ENCODE data around the gene TUBGCP6.
"Not testable (repeated sequence)": the region's sequence is repeated elsewhere in the genome, so short reads cannot be mapped to it uniquely, and the experiment has no call there.

Gene TUBGCP6

DNA sequence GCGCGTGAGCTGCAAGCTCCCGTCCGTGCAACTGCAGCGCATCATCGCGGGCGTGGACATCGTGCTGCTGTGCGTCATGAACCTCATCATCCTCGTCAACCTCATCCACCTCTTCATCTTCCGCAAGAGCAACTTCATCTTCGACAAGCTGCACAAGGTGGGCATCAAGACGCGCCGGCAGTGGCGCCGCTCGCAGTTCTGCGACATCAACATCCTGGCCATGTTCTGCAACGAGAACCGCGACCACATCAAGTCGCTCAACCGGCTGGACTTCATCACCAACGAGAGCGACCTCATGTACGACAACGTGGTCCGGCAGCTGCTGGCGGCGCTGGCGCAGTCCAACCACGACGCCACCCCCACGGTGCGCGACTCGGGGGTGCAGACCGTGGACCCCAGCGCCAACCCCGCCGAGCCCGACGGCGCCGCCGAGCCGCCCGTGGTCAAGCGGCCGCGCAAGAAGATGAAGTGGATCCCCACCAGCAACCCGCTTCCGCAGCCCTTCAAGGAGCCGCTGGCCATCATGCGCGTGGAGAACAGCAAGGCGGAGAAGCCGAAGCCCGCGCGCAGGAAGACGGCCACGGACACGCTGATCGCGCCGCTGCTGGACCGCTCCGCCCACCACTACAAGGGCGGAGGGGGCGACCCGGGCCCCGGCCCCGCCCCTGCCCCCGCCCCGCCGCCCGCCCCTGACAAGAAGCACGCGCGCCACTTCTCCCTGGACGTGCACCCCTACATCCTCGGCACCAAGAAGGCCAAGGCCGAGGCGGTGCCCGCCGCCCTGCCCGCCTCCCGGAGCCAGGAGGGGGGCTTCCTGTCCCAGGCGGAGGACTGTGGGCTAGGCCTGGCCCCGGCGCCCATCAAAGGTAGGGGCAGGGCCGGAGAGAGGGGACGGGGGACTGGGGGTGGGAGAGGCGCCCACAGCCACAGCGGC lies 67.0 kb downstream of the TUBGCP6 start:
- DNase-seq, result no peak

DNA sequence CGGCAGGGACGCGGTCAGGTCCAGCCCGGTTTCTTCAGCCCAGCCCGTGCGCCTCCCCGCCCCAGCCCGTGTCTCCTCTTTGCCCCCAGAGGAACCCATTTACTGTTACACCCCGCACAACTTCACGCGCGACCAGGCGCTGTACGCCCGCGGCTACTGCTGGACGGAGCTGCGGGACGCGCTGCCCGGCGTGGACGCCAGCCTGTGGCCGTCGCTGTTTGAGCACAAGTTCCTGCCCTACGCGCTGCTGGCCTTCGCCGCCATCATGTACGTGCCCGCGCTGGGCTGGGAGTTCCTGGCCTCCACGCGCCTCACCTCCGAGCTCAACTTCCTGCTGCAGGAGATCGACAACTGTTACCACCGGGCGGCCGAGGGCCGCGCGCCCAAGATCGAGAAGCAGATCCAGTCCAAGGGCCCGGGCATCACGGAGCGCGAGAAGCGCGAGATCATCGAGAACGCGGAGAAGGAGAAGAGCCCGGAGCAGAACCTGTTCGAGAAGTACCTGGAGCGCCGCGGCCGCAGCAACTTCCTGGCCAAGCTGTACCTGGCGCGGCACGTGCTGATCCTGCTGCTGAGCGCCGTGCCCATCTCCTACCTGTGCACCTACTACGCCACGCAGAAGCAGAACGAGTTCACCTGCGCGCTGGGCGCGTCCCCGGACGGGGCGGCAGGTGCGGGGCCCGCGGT lies 67.8 kb downstream of the TUBGCP6 start:
- DNase-seq, result no peak

DNA sequence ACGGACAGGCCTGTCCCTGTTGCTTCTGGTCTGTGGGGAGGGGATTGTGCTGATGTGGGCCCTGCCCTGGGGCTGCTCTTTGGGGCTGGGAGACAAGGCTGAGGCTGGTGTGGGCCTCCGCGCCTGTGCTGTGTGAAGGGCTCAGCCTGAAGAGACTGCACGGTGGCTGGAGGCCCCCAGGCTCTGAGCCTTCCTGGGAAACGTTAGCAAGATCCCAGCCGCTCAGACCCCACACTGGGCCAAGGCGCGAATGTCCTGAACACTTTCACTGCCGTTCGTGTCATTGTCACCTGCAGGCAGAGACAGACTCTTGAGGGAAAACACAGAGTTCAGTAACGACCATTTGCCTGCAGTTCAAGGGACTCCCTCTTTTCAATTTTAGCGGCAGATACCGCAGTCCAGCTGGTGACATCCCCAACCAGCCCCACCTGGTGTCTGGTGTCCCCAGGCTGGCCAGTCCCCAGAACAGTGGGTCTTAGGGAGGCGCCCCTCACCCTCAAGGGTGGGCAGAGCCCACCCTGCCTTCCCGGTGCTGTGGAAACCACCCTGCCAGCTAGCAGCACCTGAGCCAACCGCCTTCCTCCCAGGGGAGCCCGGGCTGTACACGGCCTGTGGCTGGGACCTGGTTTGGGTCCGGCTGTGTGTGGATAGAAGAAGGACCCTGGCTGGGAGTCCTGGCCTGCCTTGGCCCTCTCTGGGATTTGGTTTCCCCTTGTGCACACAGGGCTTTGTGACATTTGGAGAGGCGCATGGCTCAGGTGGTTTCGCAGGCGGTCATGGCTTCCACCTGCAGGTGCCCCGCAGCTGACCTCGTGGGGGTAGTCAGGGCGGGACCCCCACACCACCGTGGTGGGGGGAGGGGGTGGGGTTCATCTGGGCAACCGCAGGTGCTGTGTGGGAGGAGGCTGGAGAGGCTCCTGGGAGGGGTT lies 68.6 kb downstream of the TUBGCP6 start:
- DNase-seq, result no peak

DNA sequence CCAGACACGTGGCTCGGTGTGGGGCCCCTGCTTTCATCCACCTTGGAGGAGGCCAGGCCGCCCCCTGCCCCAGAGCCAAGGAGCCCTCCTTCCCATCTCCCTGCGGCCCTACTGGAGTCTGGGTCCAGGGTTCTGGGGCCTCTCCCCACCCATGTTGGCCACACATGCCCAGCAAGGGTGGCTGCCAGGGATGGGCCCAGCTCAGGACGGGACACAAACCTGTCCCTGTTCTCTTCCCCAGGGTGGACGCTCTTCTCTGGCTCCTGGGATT lies 69.7 kb downstream of the TUBGCP6 start:
- DNase-seq, result no peak

DNA sequence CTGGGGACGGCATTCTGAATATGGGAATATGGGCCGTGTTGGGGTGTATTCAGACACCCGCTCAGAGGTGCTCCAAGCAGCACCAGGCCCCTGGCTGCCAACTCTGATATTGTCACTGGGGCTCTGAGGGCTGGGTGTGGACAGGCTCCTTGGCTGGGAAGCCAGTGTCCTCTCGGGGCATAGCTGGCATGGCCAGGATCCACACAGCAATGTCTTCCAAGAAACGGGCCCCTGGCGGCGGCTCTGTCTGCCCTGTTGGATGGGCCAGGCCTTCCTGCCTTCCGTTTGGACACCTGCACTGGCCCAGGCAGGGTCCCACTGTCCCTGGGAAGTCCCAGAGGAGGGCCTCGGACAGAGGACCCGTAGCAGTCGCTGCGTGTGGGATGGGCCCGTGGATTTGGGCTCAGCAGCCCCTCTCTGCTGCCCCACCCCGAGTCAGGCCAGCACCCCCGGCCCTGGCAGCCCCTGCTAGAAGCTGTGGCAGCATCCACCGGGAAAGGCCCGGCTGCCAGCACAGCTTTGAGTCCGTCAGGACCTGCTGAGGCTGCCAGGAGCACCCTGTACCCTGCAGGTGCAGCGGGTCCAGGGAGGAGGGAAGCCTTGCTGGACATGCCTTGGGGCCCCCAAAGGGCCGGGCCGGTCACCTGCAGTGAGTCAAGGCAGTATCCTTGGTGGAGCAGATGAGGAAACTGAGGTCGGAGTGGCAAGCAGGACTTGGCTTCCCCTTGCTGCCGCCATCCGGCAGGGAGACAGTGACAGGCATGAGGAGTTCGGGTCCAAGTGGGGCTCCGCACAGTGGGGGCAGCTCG lies 70.2 kb downstream of the TUBGCP6 start:
- DNase-seq, result no peak

DNA sequence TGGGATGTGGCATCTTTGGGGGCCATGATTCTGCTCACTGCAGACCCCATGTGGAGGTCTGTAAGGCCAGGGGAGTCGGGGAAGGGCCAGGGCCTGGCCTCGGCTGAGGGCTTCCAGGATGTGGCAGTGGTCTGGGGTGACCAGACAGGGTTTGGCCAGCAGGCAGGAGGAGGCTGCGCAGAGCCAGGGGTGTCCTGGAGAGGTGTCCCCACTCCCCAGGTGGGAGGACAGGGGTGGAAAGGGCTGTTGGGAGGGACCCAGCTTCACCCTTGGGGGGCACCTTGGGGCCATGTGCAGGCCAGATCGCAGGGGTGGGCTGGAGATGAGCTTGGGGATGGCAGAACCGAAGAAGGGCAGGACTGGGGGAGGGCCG lies 70.9 kb downstream of the TUBGCP6 start:
- no peak for DNase-seq

DNA sequence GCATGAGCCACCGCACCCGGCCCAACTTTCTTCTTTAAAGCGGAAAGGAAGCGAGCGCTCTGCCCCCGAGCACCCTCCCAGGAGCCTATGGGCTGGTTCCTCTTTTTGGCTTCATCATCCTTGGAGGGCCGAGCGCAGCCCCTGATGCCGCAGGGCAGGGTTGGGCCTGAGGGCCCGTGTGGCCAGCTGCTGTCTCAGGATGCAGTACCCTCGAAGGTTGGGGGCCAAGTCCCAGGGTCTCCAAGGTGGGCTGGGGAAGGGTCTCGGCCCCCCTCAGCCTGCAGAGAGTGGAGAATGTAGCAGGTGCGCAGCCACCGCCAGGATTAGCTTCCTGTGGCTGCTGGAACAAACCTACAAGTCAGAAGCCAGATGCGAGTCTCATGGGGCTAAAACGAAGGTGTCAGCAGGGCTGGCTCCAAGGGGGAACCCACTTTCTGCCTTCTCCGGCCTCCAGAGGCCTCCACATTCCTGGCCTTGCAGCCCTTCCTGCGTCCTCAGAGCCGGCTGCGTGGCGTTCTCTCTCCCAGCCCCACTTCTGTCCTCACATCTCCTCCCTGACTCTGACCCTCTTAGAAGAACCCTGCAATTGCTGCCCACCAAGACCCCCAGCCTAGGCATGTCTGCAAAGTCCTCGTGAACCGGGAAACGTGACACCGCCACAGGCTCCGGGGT lies 71.4 kb downstream of the TUBGCP6 start:
- DNase-seq, result no peak

DNA sequence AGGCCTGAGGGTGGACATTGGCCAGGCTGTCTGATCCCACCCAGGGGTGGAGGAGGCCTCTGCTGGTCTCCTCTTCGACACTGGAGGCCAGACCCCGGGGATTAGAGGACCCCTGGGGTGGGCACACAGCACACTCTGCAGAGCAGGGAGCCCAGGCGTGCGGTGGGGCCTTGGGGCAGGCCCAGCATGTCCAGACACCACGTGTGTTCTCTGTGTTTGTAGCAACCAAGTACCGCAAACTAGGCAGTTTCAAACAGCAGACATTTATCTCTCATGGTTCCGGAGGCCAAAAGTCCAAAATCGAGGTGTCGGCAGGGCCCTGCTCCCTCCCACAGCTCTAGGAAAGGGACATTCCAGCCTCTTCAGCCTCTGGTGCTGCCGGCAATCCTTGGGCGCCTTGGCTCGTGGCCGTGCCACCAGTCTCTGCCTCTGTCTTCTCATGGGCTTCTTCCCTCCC lies 72.8 kb downstream of the TUBGCP6 start:
- DNase-seq, result no peak

DNA sequence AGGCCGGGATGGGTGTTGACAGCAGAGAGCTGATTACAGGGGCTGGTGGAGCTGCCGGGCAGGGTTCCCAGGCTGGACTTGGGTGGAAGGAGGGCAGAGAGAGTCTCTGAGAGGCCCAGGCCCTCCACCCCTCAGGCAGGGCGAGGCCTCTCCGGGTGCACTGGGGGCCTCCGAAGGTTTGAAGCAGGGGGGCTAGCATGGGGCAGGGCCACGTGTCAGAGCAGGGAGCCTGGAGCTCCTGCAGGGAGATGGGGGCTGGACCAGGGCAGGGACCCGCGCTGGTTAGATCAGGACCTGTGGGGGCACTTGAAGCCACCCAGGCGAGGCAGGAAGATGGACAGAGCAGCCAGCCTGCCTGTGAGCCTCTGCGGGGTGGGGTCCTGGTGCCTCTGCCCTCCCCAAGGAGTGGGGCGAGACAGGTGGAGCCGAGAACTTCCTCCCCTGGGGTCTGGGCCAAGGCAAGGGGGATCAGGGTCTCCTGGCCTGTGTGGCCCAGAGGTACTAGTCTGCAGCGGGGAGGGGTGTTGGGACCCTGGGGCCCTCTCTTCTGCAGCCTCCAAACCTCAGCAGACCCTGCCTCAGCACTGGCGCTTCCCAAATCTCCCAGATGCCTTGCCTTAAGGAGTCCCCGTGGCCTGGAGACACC lies 73.4 kb downstream of the TUBGCP6 start:
- no peak for DNase-seq

DNA sequence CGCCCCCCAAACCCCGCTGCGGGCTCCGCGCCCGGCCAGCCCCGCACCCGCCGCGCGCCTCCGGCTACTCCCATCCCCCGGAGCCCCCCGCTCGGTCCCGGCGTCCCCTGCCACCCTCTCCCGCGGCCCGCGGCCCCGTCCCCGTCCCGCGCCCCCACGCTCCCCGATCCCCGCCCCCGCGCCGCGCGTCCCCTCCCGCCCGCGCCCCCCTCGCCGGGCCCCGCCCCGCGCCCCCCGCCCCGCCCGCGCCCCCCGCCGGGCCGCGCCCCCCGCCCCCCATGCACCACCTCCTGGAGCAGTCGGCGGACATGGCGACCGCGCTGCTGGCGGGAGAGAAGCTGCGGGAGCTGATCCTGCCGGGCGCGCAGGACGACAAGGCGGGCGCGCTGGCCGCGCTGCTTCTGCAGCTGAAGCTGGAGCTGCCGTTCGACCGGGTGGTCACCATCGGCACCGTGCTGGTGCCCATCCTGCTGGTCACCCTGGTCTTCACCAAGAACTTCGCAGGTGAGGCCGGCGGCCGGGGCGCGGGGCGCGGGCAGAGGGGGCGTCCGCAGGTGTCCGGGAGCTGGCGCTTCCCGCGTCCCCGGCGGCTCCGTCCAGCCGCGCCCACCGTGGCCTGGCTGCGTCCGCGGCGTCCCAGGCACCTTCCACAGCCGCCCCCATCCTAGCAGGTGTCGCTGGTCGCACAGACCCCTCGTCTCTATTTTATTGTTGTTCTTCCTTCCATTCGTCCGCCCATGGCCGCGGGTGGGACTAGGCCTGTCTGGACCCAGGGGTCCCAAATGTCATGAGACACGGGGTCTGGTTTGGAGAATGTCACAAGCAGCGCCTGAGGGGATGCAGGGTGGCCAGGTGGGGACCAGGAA lies 74.1 kb downstream of the TUBGCP6 start, which contains the start of gene PANX2:
PANX2 (plus strand) TSS at position 279 of the 866 bp plus-strand sequence; CDS start at position 279, 0 bp downstream.
- DNase-seq, result no peak

DNA sequence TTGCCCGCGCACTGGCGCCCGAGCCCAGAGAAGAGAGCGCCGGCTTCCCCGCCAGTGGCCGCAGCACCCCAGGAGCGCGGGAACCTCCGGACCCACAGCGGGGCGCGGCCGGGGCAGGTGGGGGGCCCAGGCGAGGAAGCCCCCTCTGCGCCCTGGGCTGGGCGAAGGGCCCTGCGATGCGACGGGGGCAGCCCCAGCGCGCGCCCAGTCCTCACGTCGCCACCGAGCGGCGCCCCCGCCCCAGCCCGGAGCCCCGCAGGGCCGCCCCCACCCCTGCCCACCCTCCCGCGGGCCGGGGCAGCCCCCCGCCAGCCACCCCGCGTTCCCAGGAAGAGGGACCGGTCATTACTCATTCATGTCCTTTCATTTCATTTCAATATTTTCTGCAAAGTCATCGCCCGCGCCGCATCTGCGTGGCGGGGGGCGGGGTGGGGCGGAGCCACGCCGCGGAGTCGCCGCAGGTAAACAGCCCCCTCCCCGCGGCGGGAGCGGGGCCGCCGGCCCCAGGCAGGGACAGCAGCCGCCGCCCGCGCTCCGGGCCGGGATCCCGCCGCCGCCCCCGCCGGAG lies 75.0 kb downstream of the TUBGCP6 start:
- no peak for DNase-seq

DNA sequence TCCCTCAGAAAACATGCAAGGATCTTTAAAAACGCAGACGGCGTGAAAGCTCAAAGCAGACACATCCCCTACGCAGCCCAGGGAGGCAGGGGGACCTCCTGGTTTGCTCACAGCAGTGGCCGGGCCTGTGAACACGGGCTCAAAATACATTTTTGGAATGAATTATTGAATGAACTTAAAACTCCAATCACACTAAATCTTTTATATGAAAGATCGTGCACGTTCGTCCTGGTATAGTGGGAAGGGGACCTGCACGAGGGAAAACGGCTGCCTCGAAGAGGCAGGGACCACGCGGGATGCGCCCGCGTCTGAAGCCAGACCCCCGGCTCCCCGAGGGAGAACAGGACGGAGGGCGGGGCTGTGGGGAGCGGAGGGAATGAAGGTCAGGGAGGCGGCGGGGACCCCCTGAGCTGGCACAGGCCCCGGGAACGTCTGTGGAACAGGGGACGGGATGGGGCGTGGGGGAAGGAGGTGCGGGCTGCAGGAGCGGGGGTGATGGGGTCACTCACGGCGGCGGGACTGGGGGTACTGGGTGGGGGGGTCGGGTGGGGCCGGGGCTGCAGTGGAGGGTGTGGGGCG lies 75.6 kb downstream of the TUBGCP6 start:
- no peak for DNase-seq

DNA sequence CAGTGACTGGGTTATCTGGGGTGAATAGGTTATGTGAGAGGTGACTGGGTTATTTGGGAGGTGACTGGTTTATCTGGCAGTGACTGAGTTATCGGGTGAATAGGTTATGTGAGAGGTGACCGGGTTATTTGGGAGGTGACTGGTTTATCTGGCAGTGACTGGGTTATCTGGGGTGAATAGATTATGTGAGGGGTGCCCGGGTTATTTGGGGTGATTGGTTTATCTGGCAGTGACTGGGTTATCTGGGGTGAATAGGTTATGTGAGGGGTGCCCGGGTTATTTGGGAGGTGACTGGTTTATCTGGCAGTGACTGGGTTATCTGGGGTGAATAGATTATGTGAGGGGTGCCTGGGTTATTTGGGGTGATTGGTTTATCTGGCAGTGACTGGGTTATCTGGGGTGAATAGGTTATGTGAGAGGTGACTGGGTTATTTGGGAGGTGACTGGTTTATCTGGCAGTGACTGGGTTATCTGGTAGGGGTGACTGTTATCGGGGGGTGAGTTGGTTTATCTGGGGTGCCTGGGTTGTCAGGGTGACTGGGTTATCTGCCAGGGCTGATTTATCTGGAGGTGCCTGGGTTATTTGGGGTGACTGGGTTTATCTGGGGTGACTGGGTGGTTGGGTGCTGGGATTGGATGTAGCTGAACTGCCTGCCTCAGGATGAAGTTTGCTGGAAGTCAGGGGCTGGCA lies 76.2 kb downstream of the TUBGCP6 start:
- DNase-seq, result not testable (repeated sequence)

DNA sequence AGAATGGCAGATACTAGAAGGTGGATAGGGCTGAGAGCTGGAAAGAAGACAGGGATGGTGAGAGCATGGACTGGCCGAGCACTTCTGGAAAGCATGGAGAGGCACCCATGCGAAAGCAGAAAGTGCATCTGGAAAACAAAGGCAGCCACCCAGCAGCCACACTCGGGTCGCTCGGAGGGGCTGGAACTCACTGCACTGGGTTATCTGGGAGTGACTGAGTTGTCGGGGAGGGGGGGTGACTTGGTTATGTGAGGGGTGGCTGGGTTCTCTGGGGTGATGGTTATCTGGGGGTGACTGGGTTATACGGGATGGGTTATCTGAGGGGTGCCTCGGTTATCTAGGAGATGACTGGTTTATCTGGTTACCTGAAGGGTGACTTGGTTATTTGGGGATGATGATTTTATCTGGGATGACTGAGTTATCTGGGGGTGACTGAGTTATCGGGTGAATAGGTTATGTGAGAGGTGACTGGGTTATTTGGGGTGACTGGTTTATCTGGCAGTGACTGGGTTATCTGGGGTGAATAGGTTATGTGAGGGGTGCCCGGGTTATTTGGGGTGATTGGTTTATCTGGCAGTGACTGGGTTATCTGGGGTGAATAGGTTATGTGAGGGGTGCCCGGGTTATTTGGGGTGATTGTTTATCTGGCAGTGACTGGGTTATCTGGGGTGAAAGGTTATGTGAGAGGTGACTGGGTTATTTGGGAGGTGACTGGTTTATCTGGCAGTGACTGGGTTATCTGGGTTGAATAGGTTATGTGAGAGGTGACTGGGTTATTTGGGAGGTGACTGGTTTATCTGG lies 76.9 kb downstream of the TUBGCP6 start:
- no peak for DNase-seq

Measured in NCI-H1092 treated with DMSO at 0.1 percent for 48 hours (cell line).